Ramos (cell line): ENCODE results near the gene TACO1.

Source experiments
- in situ Hi-C: fragments of 300-500 bp; cut with MboI; formaldehyde crosslinking; loops from one replicate; pipeline ENCODE4 v1.14.3; 2022; ENCODE audit warnings: low sequenced_read_pairs; ENCODE audit not compliant: unreplicated experiment

The TACO1 gene

GRCh38 chr17:63596856-63597586, 3.7 kb upstream of the TACO1 start:
- in situ Hi-C loops = no loop called here

GRCh38 chr17:63598281-63598680, 2.4 kb upstream of the TACO1 start:
- in situ Hi-C loops = no loop called here

- in situ Hi-C loops = no loop called here
These were observed 1.0 kb downstream of the TACO1 start for GRCh38 chr17:63601439-63602371.

GRCh38 chr17:63609816-63610573, 9.3 kb downstream of the TACO1 start:
- in situ Hi-C loops = no loop called here

- in situ Hi-C loops = no loop called here
These were observed 10.2 kb downstream of the TACO1 start for GRCh38 chr17:63610854-63611253.

GRCh38 chr17:63611354-63611753, 10.7 kb downstream of the TACO1 start:
- in situ Hi-C loops = no loop called here

GRCh38 chr17:63613663-63614062, 13.0 kb downstream of the TACO1 start:
- in situ Hi-C loops = no loop called here

- in situ Hi-C loops = no loop called here
These were observed 20.6 kb downstream of the TACO1 start for GRCh38 chr17:63621229-63621683.

GRCh38 chr17:63621684-63622573, 21.2 kb downstream of the TACO1 start, which contains the start of gene MAP3K3:
Gene MAP3K3, plus strand, starts transcription at chr17:63622417. Its CDS starts 343 bp downstream, at chr17:63622760.
- in situ Hi-C loops = no loop called here

- in situ Hi-C loops = no loop called here
These were observed 22.1 kb downstream of the TACO1 start for GRCh38 chr17:63622574-63623390.

GRCh38 chr17:63623786-63624530, 23.3 kb downstream of the TACO1 start:
- in situ Hi-C loops = no loop called here

- in situ Hi-C loops = no loop called here
These were observed 23.8 kb downstream of the TACO1 start for GRCh38 chr17:63624531-63624880.

- in situ Hi-C loops = no loop called here
These were observed 26.0 kb downstream of the TACO1 start for GRCh38 chr17:63626551-63627180.

- in situ Hi-C loops = no loop called here
These were observed 28.9 kb downstream of the TACO1 start for GRCh38 chr17:63629627-63630026.

GRCh38 chr17:63631062-63631461, 30.4 kb downstream of the TACO1 start:
- in situ Hi-C loops = no loop called here

- in situ Hi-C loops = no loop called here
These were observed 30.9 kb downstream of the TACO1 start for GRCh38 chr17:63631626-63632025.

- in situ Hi-C loops = no loop called here
These were observed 33.0 kb downstream of the TACO1 start for GRCh38 chr17:63633742-63634141.

- in situ Hi-C loops = no loop called here
These were observed 33.5 kb downstream of the TACO1 start for GRCh38 chr17:63634163-63634562.
